ENCODE measurements around the gene PLXDC2.

The PLXDC2 gene

DNA sequence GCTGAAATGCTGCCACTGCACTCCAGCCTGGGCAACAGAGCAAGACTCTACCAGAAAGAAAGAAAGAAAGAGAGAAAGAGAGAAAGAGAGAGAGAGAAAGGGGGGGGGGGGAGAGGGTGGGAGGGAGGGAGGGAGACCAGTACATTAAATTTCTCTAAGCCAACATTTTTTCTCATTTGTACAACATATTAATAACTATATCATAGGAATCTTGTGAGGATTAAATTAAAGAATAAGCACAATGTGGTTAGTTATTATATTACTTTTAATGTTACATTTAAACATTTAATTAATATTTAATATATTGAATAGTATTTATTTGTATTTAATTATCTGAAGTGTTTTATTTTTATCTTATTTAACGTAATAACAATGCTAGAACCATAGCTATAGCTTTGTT is 53.1 kb downstream of the PLXDC2 start (continued):
- TF ChIP-seq, protein P1, sequence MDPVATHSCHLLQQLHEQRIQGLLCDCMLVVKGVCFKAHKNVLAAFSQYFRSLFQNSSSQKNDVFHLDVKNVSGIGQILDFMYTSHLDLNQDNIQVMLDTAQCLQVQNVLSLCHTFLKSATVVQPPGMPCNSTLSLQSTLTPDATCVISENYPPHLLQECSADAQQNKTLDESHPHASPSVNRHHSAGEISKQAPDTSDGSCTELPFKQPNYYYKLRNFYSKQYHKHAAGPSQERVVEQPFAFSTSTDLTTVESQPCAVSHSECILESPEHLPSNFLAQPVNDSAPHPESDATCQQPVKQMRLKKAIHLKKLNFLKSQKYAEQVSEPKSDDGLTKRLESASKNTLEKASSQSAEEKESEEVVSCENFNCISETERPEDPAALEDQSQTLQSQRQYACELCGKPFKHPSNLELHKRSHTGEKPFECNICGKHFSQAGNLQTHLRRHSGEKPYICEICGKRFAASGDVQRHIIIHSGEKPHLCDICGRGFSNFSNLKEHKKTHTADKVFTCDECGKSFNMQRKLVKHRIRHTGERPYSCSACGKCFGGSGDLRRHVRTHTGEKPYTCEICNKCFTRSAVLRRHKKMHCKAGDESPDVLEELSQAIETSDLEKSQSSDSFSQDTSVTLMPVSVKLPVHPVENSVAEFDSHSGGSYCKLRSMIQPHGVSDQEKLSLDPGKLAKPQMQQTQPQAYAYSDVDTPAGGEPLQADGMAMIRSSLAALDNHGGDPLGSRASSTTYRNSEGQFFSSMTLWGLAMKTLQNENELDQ (tag by site-specific recombination; IDR thresholded peaks at IDR 0.05; ENCODE audit: low read depth), result no peak
- TF ChIP-seq ZFP69B (tag by site-specific recombination; IDR thresholded peaks at IDR 0.05) (no peak), ZNF560 (tag by site-specific recombination; IDR thresholded peaks at IDR 0.05; ENCODE audit: borderline replicate concordance) (no peak)

DNA sequence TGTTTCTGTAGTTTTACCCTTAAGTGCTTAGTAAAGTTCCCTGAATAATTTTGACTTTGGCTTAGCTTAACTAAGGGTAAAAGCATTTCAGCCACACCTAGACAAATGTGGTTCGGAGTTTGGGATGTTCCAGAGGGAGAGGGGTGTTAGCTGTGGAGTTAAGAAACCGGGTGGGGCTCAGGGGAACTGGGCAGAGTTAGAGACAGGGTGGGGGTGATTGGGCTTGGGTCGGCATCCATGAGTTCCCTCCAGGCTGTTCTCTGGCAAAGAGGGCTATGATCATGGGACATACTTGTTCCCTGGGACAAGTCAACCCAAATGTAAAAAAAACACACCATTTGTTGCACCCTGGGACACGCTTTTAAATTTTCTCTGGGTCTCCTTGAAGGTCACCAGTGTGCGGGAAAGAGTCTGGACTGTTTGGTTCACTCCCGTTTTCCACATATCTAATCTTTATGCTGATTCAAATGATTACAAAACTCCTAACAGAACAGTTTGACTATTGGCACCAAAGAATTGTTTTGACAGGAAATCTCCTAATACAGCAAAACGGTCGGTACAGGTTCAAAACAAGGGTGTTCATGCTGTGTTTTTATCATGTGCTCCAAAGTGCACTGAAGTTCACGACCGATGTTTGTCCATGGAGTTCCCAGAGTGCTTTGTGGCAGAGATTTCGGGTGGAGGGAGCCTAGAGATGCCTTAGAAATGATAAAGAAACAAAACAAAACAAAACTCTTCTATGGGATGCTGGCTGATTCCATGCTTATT is 56.5 kb downstream of the PLXDC2 start:
- Histone ChIP-seq H3K27ac (ENCODE audit: extremely low read depth, low read depth, low read length) (no peak overlapping the region), H3K9me3 (ENCODE audit: control insufficient read depth, insufficient read depth, low read depth, low read length) (no peaks in the 10 kb centered on the region), H3K4me3 (ENCODE audit: low read depth, low read length) (no peak overlapping the region), H3K36me3 (ENCODE audit: control insufficient read depth in 2 of 2, insufficient read depth in 1 of 2, low read length in 2 of 2) (no peaks in the 10 kb centered on the region), H3K4me1 (ENCODE audit: control insufficient read depth, insufficient read depth, low read length) (no peaks in the 10 kb centered on the region)
- ChIA-PET POLR2A (no interaction called here), CTCF (interaction anchor here (0.7 kb wide), 1 partner anchor 54 kb away, joined by 5 read pairs; no protein-coding TSS in a partner anchor)
- TF ChIP-seq ZSCAN30 (tag by site-specific recombination; IDR thresholded peaks at IDR 0.05), result no peak
- TF ChIP-seq ZNF2 (tag by site-specific recombination; IDR thresholded peaks at IDR 0.05), result no peak

DNA sequence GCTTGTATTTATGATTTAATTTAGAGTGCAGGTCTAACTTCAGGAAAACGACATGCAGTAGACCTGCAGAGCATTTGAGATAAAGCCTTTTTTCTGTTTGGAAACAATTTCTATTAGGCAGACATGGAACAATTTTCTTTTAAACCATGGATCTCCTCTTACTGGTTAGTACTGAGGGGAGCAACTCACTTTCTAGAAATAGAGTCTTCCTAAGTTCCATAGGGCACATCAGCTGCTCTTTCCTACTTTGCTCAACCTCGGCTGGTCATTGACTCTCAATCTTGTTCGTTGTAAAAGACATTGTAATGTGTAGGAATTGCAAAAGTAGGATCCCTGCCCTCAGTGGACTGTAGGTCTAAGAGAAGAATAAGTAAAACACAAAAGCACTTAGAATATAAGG is 58.0 kb downstream of the PLXDC2 start:
- ChIA-PET POLR2A (no interaction called here), CTCF (no interaction called here)
- H3K4me1 ChIP-seq (ENCODE audit: control insufficient read depth, insufficient read depth, low read length), result no peaks in the 10 kb centered on the region
- H3K9me3 ChIP-seq (ENCODE audit: control insufficient read depth, insufficient read depth, low read depth, low read length), result no peaks in the 10 kb centered on the region
- H3K27ac ChIP-seq (ENCODE audit: extremely low read depth, low read depth, low read length), result no peak overlapping the region
- H3K4me3 ChIP-seq (ENCODE audit: low read depth, low read length), result no peak overlapping the region
- no peaks in the 10 kb centered on the region for H3K36me3 ChIP-seq (ENCODE audit: control insufficient read depth in 2 of 2, insufficient read depth in 1 of 2, low read length in 2 of 2)
- no peak for TF ChIP-seq TCF7L2 (IDR thresholded peaks at IDR 0.05; ENCODE audit: borderline replicate concordance, low read depth, low read length)
- no peak for TF ChIP-seq ZNF404 (tag by site-specific recombination; IDR thresholded peaks at IDR 0.05)
- TF ChIP-seq, protein P2, sequence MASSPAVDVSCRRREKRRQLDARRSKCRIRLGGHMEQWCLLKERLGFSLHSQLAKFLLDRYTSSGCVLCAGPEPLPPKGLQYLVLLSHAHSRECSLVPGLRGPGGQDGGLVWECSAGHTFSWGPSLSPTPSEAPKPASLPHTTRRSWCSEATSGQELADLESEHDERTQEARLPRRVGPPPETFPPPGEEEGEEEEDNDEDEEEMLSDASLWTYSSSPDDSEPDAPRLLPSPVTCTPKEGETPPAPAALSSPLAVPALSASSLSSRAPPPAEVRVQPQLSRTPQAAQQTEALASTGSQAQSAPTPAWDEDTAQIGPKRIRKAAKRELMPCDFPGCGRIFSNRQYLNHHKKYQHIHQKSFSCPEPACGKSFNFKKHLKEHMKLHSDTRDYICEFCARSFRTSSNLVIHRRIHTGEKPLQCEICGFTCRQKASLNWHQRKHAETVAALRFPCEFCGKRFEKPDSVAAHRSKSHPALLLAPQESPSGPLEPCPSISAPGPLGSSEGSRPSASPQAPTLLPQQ (tag by site-specific recombination; IDR thresholded peaks at IDR 0.05), result no peak
- TF ChIP-seq ZNF529 (tag by site-specific recombination; IDR thresholded peaks at IDR 0.05; ENCODE audit: insufficient replicate concordance), result no peak
- TF ChIP-seq ZXDB (tag by site-specific recombination; IDR thresholded peaks at IDR 0.05), result no peak
- TF ChIP-seq ZNF302 (tag by site-specific recombination; IDR thresholded peaks at IDR 0.05; ENCODE audit: low read depth), result no peak
- no peak for TF ChIP-seq ZSCAN23 (tag by site-specific recombination; IDR thresholded peaks at IDR 0.05)
- no peak for TF ChIP-seq ZNF624 (tag by site-specific recombination; IDR thresholded peaks at IDR 0.05)
- TF ChIP-seq ZNF830 (tag by site-specific recombination; IDR thresholded peaks at IDR 0.05; ENCODE audit: low read depth), result no peak
- TF ChIP-seq, protein P3, sequence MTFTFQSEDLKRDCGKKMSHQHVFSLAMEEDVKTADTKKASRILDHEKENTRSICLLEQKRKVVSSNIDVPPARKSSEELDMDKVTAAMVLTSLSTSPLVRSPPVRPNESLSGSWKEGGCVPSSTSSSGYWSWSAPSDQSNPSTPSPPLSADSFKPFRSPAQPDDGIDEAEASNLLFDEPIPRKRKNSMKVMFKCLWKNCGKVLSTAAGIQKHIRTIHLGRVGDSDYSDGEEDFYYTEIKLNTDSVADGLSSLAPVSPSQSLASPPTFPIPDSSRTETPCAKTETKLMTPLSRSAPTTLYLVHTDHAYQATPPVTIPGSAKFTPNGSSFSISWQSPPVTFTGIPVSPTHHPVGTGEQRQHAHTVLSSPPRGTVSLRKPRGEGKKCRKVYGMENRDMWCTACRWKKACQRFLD (tag by site-specific recombination; IDR thresholded peaks at IDR 0.05), result no peak
- no peak for TF ChIP-seq ZNF202 (tag by site-specific recombination; IDR thresholded peaks at IDR 0.05; ENCODE audit: borderline replicate concordance)
- no peak for TF ChIP-seq ZNF133 (tag by site-specific recombination; IDR thresholded peaks at IDR 0.05)
- TF ChIP-seq ZBTB1 (tag by site-specific recombination; IDR thresholded peaks at IDR 0.05), result no peak
- TF ChIP-seq, protein P4, sequence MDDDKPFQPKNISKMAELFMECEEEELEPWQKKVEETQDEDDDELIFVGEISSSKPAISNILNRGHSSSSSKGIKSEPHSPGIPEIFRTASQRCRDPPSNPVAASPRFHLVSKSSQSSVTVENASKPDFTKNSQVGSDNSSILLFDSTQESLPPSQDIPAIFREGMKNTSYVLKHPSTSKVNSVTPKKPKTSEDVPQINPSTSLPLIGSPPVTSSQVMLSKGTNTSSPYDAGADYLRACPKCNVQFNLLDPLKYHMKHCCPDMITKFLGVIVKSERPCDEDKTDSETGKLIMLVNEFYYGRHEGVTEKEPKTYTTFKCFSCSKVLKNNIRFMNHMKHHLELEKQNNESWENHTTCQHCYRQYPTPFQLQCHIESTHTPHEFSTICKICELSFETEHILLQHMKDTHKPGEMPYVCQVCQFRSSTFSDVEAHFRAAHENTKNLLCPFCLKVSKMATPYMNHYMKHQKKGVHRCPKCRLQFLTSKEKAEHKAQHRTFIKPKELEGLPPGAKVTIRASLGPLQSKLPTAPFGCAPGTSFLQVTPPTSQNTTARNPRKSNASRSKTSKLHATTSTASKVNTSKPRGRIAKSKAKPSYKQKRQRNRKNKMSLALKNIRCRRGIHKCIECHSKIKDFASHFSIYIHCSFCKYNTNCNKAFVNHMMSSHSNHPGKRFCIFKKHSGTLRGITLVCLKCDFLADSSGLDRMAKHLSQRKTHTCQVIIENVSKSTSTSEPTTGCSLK (tag by site-specific recombination; IDR thresholded peaks at IDR 0.05), result no peak
- TF ChIP-seq ZNF670 (tag by site-specific recombination; IDR thresholded peaks at IDR 0.05; ENCODE audit: low read depth), result no peak
- no peak for TF ChIP-seq ZNF701 (tag by site-specific recombination; IDR thresholded peaks at IDR 0.05)
- no peak for TF ChIP-seq SALL2 (tag by site-specific recombination; IDR thresholded peaks at IDR 0.05; ENCODE audit: borderline replicate concordance)
- TF ChIP-seq YY2 (tag by site-specific recombination; IDR thresholded peaks at IDR 0.05), result no peak
- TF ChIP-seq, protein P5, sequence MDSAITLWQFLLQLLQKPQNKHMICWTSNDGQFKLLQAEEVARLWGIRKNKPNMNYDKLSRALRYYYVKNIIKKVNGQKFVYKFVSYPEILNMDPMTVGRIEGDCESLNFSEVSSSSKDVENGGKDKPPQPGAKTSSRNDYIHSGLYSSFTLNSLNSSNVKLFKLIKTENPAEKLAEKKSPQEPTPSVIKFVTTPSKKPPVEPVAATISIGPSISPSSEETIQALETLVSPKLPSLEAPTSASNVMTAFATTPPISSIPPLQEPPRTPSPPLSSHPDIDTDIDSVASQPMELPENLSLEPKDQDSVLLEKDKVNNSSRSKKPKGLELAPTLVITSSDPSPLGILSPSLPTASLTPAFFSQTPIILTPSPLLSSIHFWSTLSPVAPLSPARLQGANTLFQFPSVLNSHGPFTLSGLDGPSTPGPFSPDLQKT (IDR thresholded peaks at IDR 0.05; ENCODE audit: borderline replicate concordance, low read depth, low read length), result no peak
